ENCODE data around the gene SLC11A2. TPM values are rescaled to one million over a fixed set of nuclear protein-coding genes. Genes with fewer than 3 reads are reported as not detected.
A peak's percentile ranks its signal among the peaks of the same experiment; 100 is the strongest.

The SLC11A2 gene
- total and polyA plus RNA-seq, 2 of the 13 experiments (the other 11 are each of a cell fraction or from before 2014, with no cell fraction given) = 71.7 to 77.0 TPM

DNA sequence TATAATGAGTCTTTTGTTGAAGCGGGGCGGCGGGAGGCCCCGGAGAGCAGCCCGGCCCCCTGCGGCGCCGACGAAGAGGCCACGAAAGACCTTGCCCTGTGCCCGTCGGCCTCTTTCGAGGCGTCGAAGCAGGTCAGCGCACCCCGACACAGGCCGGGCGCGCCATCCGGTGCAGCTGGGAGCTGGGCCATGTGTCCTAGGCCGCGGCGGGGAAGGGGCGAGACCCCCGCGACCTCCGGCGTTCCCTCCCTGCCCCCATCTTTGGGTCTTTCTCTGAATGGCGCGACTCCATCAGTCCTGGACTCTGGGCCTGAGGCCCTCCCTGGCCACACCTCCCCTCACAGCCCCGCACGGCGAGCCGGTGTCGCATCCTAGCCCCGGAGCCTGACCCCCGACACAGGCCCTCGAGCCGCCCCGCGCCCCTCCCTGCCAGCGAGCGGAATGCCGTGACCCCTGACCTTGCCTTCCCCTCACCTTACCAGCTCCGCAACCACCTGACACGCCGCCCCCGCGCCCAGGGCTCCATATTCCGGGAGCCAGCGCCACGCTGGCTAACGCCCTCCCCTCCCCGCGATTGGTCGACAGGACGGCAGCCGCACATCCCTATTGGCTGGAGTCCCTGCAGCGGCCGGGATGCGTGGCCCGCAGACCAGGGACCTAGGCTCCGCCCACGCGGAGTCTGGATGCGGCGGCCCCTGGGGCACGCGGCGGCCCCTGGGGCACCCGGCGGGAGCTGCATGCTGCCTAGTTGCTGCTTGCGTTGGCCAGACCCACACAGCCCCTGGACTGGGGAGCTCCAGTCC is at the start of gene SLC11A2 (continued):
- TF ChIP-seq, protein P1, sequence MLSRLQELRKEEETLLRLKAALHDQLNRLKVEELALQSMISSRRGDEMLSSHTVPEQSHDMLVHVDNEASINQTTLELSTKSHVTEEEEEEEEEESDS (CRISPR knock-in tag; IDR thresholded peaks at IDR 0.05; ENCODE audit: borderline replicate concordance) = peak; percentile 88; the same call in 1 of the 2 replicates
- TF ChIP-seq, protein P2, sequence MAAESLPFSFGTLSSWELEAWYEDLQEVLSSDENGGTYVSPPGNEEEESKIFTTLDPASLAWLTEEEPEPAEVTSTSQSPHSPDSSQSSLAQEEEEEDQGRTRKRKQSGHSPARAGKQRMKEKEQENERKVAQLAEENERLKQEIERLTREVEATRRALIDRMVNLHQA (CRISPR knock-in tag; IDR thresholded peaks at IDR 0.05) = no peak
- no peak for TF ChIP-seq SUZ12 (IDR thresholded peaks at IDR 0.05; ENCODE audit: low read depth, low read length)
- TF ChIP-seq ZNF713 (CRISPR knock-in tag; IDR thresholded peaks at IDR 0.05) = peak; percentile 84; the same call in 1 of the 2 replicates
- 0 out of 2 replicates have a peak, but pooled peaks have one; percentile 44 for TF ChIP-seq ZNF569 (CRISPR knock-in tag; IDR thresholded peaks at IDR 0.05; ENCODE audit: borderline replicate concordance)
- 0 out of 2 replicates have a peak, but pooled peaks have one; percentile 17 for TF ChIP-seq ISX (CRISPR knock-in tag; conservative IDR thresholded peaks at IDR 0.05)
- TF ChIP-seq ZNF598 (CRISPR knock-in tag; IDR thresholded peaks at IDR 0.05; ENCODE audit: borderline replicate concordance) = peak; percentile 47; the same call in 1 of the 2 replicates
- TF ChIP-seq KDM1A (CRISPR knock-in tag; IDR thresholded peaks at IDR 0.05) = 0 out of 2 replicates have a peak, but pooled peaks have one; percentile 16
- TF ChIP-seq, protein P3, sequence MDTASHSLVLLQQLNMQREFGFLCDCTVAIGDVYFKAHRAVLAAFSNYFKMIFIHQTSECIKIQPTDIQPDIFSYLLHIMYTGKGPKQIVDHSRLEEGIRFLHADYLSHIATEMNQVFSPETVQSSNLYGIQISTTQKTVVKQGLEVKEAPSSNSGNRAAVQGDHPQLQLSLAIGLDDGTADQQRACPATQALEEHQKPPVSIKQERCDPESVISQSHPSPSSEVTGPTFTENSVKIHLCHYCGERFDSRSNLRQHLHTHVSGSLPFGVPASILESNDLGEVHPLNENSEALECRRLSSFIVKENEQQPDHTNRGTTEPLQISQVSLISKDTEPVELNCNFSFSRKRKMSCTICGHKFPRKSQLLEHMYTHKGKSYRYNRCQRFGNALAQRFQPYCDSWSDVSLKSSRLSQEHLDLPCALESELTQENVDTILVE (CRISPR knock-in tag; IDR thresholded peaks at IDR 0.05) = peak; percentile 61
- TF ChIP-seq, protein P4, sequence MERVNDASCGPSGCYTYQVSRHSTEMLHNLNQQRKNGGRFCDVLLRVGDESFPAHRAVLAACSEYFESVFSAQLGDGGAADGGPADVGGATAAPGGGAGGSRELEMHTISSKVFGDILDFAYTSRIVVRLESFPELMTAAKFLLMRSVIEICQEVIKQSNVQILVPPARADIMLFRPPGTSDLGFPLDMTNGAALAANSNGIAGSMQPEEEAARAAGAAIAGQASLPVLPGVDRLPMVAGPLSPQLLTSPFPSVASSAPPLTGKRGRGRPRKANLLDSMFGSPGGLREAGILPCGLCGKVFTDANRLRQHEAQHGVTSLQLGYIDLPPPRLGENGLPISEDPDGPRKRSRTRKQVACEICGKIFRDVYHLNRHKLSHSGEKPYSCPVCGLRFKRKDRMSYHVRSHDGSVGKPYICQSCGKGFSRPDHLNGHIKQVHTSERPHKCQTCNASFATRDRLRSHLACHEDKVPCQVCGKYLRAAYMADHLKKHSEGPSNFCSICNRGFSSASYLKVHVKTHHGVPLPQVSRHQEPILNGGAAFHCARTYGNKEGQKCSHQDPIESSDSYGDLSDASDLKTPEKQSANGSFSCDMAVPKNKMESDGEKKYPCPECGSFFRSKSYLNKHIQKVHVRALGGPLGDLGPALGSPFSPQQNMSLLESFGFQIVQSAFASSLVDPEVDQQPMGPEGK (CRISPR knock-in tag; IDR thresholded peaks at IDR 0.05) = peak; percentile 82
- peak; percentile 92 for TF ChIP-seq ZMAT3 (CRISPR knock-in tag; conservative IDR thresholded peaks at IDR 0.05)
- TF ChIP-seq ZNF256 (CRISPR knock-in tag; conservative IDR thresholded peaks at IDR 0.05) = no peak; the same call in 1 of the 2 replicates
- TF ChIP-seq ZFAT (CRISPR knock-in tag; conservative IDR thresholded peaks at IDR 0.05) = no peak; the same call in 1 of the 2 replicates
- TF ChIP-seq, protein P5, sequence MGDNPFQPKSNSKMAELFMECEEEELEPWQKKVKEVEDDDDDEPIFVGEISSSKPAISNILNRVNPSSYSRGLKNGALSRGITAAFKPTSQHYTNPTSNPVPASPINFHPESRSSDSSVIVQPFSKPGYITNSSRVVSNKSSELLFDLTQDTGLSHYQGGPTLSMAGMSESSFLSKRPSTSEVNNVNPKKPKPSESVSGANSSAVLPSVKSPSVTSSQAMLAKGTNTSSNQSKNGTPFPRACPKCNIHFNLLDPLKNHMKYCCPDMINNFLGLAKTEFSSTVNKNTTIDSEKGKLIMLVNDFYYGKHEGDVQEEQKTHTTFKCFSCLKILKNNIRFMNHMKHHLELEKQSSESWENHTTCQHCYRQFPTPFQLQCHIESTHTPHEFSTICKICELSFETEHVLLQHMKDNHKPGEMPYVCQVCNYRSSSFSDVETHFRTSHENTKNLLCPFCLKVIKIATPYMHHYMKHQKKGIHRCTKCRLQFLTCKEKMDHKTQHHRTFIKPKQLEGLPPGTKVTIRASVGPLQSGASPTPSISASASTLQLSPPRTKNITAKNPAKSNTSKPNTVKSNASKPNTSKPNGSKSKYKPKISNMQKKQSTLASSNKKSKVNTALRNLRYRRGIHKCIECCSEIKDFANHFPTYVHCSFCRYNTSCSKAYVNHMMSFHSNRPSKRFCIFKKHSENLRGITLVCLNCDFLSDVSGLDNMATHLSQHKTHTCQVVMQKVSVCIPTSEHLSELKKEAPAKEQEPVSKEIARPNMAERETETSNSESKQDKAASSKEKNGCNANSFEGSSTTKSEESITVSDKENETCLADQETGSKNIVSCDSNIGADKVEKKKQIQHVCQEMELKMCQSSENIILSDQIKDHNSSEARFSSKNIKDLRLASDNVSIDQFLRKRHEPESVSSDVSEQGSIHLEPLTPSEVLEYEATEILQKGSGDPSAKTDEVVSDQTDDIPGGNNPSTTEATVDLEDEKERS (CRISPR knock-in tag; IDR thresholded peaks at IDR 0.05) = no peak
- no peak; the same call in 1 of the 2 replicates for TF ChIP-seq NAIF1 (CRISPR knock-in tag; IDR thresholded peaks at IDR 0.05; ENCODE audit: borderline replicate concordance)
- peak; percentile 85 for TF ChIP-seq RFX5 (IDR thresholded peaks at IDR 0.05; ENCODE audit: low read depth, low read length)
- peak; percentile 86 for TF ChIP-seq ZNF563 (CRISPR knock-in tag; IDR thresholded peaks at IDR 0.05)
- TF ChIP-seq RBAK (CRISPR knock-in tag; IDR thresholded peaks at IDR 0.05) = no peak
- TF ChIP-seq, protein P6, sequence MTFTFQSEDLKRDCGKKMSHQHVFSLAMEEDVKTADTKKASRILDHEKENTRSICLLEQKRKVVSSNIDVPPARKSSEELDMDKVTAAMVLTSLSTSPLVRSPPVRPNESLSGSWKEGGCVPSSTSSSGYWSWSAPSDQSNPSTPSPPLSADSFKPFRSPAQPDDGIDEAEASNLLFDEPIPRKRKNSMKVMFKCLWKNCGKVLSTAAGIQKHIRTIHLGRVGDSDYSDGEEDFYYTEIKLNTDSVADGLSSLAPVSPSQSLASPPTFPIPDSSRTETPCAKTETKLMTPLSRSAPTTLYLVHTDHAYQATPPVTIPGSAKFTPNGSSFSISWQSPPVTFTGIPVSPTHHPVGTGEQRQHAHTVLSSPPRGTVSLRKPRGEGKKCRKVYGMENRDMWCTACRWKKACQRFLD (CRISPR knock-in tag; IDR thresholded peaks at IDR 0.05; ENCODE audit: borderline replicate concordance) = peak; percentile 21
- TF ChIP-seq ADNP (CRISPR knock-in tag; IDR thresholded peaks at IDR 0.05) = no peak
- TF ChIP-seq MYC (CRISPR knock-in tag; IDR thresholded peaks at IDR 0.05; ENCODE audit: borderline replicate concordance) = peak; percentile 89

Data from HepG2 (cell line).